HUDEP-2 (cell line): Measurements from ENCODE around the gene GPR35.

Experiments used
- DNase-seq, 76 experiments: peaks; one replicate each; lab custom pipeline; 2025; ENCODE audit not compliant: unreplicated experiment in 76 of 76; lab: John Stamatoyannopoulos, UW

Gene GPR35

DNA sequence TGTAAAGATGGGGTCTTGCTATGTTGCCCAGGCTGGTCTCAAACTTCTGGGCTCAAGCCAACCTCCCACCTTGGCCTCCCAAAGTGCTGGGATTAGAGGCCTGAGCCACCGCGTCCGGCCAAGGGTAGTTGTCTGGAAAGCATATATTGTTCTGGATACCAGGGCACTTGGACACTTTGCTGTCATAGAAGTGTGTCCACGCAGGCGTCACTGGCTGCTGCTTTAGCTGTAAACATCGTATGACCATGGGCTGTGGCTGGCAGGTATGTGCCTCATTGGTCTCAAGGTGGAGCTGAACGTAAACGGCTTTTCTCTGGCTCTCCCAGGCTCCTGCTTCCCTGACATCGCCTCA is 3.2 kb upstream of the GPR35 start:
- DNase-seq: no peak

GRCh38 chr2:240622531-240623235 is 2.6 kb upstream of the GPR35 start:
- DNase-seq: peak in 18 of 76 experiments; percentile 1 to 58 (median 18)

DNA sequence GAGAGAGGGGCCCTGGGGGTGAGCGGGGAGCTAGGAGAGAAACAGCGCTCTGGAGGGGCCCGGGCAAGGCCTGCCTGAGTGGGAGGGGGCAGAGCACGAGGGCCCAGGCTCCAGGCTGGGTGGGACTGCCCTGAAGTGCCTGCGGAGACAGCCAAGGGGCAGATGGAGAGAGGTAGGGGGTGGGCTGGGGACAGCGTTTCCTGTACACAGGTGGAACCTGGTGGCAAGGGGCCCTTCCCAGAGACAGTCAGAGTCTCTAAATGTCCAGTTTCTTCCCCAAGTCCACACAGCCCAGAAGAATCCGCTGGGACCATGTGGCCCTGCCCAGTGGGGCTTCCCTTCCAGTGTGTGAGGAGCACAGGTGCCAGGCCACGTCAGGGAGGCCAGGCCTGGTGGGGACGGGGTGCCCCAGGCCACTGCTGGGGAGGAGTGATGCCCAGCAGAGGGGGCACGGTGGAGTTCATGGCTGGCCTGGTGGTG is 1.7 kb upstream of the GPR35 start:
- DNase-seq: no peak

DNA sequence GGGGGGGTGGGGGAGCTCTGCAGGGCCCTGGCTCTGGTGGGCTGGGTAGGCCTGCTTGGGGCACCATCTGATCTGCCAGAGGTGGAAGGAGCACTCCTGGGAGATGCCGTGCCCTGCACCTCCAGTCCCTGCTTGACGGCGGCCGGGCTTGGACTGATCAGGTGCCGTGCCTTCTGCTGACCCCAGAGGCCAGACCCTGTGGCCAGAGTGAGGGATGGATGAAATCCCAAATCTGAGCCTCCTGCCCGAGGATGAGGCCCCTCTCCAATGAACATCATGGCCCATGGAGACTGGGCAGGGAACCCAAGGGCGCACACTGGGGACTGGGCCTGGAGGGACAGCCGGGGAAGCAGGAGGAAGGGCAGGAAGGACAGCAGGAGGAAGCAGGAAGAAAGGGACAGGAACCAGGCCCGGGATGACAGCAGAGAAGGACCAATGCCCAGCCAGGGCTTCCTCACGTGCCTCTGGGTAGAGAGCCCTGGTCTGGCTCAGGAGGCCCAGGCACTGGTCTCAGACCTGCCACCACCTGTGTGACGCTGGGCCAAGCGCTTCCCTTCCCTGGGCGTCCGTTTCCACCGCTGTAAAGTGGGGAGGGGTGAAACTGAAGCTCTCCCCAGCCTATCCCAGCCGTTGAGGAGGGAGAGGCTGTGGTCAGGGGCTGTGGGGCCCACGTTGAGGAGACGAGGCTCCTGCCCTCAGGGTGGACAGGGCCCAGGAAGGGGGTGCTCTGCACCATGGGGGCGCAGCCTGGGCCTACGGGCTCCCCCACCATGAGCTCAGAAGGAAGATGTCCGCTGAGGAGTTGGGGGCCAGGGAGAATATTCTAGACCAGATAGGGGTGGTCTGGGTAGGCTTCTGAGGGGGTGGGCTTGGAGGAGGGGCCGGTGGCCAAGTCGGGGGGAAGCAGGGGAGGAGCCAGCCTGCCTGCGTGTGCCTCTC is 1.0 kb upstream of the GPR35 start:
- no peak for DNase-seq

- DNase-seq: peak in 1 of 76 experiments; percentile 22
These were observed 1.4 kb downstream of the GPR35 start for GRCh38 chr2:240626531-240627300.

DNA sequence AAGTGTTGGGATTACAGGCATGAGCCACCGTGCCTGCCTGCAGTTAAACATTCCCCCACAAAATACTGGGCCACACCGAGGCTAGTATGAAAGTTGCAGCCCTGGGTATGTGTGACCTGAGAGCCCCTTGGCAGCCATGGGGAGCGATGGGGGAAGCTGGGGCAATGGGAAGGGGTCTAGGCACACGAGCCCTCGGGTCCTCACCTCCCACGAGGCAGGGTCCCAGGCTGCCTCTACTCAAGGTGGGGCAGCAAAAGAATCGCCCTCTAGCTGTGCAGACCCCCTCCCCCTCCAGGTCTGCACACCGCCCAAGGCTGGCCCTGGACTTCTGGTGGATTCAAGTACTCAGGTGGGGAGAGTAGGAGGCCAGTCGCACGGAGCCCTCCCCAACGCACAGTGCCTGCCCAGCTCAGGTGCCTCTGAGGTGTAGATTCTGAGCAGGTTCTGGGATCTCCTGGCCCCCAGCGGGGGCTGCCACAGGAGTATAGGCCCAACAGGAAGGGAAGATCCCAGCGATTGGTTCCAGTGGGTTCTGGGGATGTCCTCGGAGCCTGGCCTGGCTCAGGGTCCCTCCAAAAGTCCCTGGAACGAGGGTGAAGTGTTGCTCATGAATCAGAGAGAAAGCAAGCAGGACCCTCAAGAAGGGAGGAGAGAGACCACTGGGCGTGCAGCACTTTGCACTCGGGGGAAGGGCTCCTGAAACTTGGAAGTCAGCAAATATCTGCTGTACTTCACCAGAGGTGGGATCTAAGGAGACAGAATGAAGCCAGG is 2.6 kb downstream of the GPR35 start:
- no peak for DNase-seq

- no peak for DNase-seq
These were observed 3.2 kb downstream of the GPR35 start for GRCh38 chr2:240628507-240628807.

- no peak for DNase-seq
These were observed 3.7 kb downstream of the GPR35 start for GRCh38 chr2:240628808-240629618.

DNA sequence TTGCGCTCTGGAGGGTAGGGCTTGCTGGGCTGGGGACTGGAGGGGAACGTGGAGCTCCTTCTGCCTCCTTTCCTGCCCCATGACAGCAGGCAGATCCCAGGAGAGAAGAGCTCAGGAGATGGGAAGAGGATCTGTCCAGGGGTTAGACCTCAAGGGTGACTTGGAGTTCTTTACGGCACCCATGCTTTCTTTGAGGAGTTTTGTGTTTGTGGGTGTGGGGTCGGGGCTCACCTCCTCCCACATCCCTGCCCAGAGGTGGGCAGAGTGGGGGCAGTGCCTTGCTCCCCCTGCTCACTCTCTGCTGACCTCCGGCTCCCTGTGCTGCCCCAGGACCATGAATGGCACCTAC is 4.3 kb downstream of the GPR35 start:
- no peak for DNase-seq

DNA sequence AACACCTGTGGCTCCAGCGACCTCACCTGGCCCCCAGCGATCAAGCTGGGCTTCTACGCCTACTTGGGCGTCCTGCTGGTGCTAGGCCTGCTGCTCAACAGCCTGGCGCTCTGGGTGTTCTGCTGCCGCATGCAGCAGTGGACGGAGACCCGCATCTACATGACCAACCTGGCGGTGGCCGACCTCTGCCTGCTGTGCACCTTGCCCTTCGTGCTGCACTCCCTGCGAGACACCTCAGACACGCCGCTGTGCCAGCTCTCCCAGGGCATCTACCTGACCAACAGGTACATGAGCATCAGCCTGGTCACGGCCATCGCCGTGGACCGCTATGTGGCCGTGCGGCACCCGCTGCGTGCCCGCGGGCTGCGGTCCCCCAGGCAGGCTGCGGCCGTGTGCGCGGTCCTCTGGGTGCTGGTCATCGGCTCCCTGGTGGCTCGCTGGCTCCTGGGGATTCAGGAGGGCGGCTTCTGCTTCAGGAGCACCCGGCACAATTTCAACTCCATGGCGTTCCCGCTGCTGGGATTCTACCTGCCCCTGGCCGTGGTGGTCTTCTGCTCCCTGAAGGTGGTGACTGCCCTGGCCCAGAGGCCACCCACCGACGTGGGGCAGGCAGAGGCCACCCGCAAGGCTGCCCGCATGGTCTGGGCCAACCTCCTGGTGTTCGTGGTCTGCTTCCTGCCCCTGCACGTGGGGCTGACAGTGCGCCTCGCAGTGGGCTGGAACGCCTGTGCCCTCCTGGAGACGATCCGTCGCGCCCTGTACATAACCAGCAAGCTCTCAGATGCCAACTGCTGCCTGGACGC is 4.9 kb downstream of the GPR35 start:
- DNase-seq: no peak

DNA sequence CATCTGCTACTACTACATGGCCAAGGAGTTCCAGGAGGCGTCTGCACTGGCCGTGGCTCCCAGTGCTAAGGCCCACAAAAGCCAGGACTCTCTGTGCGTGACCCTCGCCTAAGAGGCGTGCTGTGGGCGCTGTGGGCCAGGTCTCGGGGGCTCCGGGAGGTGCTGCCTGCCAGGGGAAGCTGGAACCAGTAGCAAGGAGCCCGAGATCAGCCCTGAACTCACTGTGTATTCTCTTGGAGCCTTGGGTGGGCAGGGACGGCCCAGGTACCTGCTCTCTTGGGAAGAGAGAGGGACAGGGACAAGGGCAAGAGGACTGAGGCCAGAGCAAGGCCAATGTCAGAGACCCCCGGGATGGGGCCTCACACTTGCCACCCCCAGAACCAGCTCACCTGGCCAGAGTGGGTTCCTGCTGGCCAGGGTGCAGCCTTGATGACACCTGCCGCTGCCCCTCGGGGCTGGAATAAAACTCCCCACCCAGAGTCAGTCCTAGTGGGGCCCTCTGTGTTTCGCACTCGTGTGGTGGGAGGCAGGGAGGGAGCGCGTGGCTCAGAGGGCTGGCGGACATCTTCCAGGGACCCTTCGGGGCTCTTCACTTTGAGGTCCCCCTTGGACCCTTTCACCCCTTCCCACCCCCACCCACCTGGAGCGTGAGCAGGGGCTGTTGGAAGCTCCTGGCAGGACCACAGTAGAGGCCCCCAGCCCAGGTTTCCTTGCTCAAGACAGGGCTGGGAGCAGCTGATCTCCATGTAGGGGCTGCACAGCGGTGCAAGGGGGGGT is 5.7 kb downstream of the GPR35 start:
- DNase-seq: no peak

GRCh38 chr2:240631548-240632305 is 6.4 kb downstream of the GPR35 start:
- no peak for DNase-seq

DNA sequence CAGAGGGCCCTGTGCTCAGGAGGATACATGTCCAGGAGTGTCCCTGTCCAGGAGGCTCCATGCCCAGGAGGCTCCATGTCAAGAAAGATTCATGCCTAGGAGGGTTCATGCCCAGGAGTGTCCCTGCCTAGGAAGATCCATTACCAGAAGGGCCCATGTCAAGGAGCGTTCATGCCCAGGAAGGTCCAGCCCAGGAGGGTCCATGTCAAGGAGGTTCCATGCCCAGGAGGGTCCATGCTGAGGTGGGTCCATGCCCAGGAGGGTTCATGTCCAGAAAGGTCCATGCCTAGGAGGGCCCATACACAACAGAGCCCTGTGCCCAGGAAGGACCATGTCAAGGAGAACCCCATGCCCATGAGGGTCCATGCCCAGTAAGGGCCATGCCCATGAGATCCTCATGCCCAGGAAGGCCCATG is 7.0 kb downstream of the GPR35 start:
- no peak for DNase-seq

- no peak for DNase-seq
These were observed 10.1 kb downstream of the GPR35 start for GRCh38 chr2:240635121-240635997.

- DNase-seq: no peak
These were observed 10.8 kb downstream of the GPR35 start for GRCh38 chr2:240635998-240636547.

GRCh38 chr2:240636563-240637115 is 11.4 kb downstream of the GPR35 start:
- DNase-seq: no peak
